GM12878 (cell line): Measurements from ENCODE around the gene KISS1R. TPM values are rescaled to one million over a fixed set of nuclear protein-coding genes. Genes with fewer than 3 reads are reported as not detected.
A peak's percentile ranks its signal among the peaks of the same experiment; 100 is the strongest.

Experiments
- ASH2L ChIP-seq: fragments of 300-600, 200-600 bp; sonication (generic); IDR thresholded peaks from 2 replicates; pipeline ENCODE4 v1.6.1; 2017; ENCODE audit warnings: low read depth, mild to moderate bottlenecking, borderline replicate concordance
- BCL11A ChIP-seq: IDR thresholded peaks from 2 replicates; pipeline ENCODE4 v1.6.1; 2011; ENCODE audit warnings: low read depth, low read length
- BRCA1 ChIP-seq: IDR thresholded peaks from 2 replicates; pipeline ENCODE4 v1.6.1; 2011; ENCODE audit warnings: low read depth, low read length, improper control_type of control experiment
- CREB1 ChIP-seq: IDR thresholded peaks from 2 replicates; pipeline ENCODE4 v1.6.1; 2012; ENCODE audit warnings: low read depth, mild to moderate bottlenecking, inconsistent platforms
- CREM ChIP-seq: IDR thresholded peaks from 2 replicates; pipeline ENCODE4 v1.6.1; 2014; ENCODE audit warnings: antibody characterized with exemption, low read depth
- E4F1 ChIP-seq: fragments of 450-650 bp; IDR thresholded peaks from 2 replicates; pipeline ENCODE4 v1.6.1; 2018; ENCODE audit warnings: borderline replicate concordance, mild to moderate bottlenecking; ENCODE audit not compliant: partially characterized antibody
- HSF1 ChIP-seq: fragments of 150-350 bp; IDR thresholded peaks from 2 replicates; pipeline ENCODE4 v1.6.1; 2014; ENCODE audit warnings: mild to moderate bottlenecking, low read depth, low read length
- IKZF2 ChIP-seq, 2 experiments: fragments of 450-650 bp; IDR thresholded peaks; 2 replicates each; pipeline ENCODE4 v1.6.1; 2017; ENCODE audit warnings: mild to moderate bottlenecking in 2 of 2, moderate library complexity in 2 of 2
- KDM1A ChIP-seq: fragments of 200-600 bp; sonication (generic); IDR thresholded peaks from 2 replicates; pipeline ENCODE4 v1.6.1; 2016; ENCODE audit warnings: borderline replicate concordance
- LARP7 ChIP-seq: fragments of 450-650 bp; IDR thresholded peaks from 2 replicates; pipeline ENCODE4 v1.6.1; 2017; ENCODE audit warnings: mild to moderate bottlenecking
- MLLT1 ChIP-seq: fragments of 450-650 bp; IDR thresholded peaks from 2 replicates; pipeline ENCODE4 v1.6.1; 2016; ENCODE audit warnings: mild to moderate bottlenecking
- MTA2 ChIP-seq: fragments of 450-650 bp; IDR thresholded peaks from 2 replicates; pipeline ENCODE4 v1.6.1; 2016; ENCODE audit warnings: low read depth, mild to moderate bottlenecking, moderate library complexity
- NFYB ChIP-seq: IDR thresholded peaks from 2 replicates; pipeline ENCODE4 v1.6.1; 2011; ENCODE audit warnings: low read depth, mild to moderate bottlenecking, low read length, improper control_type of control experiment, moderate library complexity; ENCODE audit not compliant: insufficient read depth
- NKRF ChIP-seq: fragments of 450-650 bp; conservative IDR thresholded peaks from 2 replicates; pipeline ENCODE4 v1.6.1; 2017; ENCODE audit warnings: mild to moderate bottlenecking, moderate library complexity
- PML ChIP-seq: IDR thresholded peaks from 2 replicates; pipeline ENCODE4 v1.6.1; 2012; ENCODE audit warnings: low read length, inconsistent platforms
- POLR2A ChIP-seq: IDR thresholded peaks from 2 replicates; pipeline ENCODE4 v1.6.1; 2011; ENCODE audit warnings: low read depth, mild to moderate bottlenecking, low read length
- POLR2AphosphoS5 ChIP-seq: IDR thresholded peaks from 2 replicates; pipeline ENCODE4 v1.6.1; 2011; ENCODE audit warnings: mild to moderate bottlenecking, low read length, inconsistent platforms
- POU2F2 ChIP-seq: IDR thresholded peaks from 3 replicates; pipeline ENCODE4 v1.6.1; 2011; ENCODE audit warnings: low read depth, mild to moderate bottlenecking, low read length, borderline replicate concordance
- SIN3A ChIP-seq: IDR thresholded peaks from 2 replicates; pipeline ENCODE4 v1.6.1; 2012; ENCODE audit warnings: low read depth, low read length, improper control_type of control experiment
- SUPT20H ChIP-seq: IDR thresholded peaks from 2 replicates; pipeline ENCODE4 v1.6.1; 2011; ENCODE audit warnings: low read depth, mild to moderate bottlenecking, low read length, moderate library complexity, borderline replicate concordance; ENCODE audit not compliant: control insufficient read depth
- SUZ12 ChIP-seq: fragments of 200-600 bp; sonication (generic); IDR thresholded peaks from one replicate; pipeline ENCODE4 v1.6.1; 2018; ENCODE audit warnings: antibody characterized with exemption, mild to moderate bottlenecking; ENCODE audit not compliant: unreplicated experiment
- TARDBP ChIP-seq: IDR thresholded peaks from 2 replicates; pipeline ENCODE4 v1.6.1; 2016; ENCODE audit warnings: borderline replicate concordance
- TCF7 ChIP-seq: IDR thresholded peaks from 2 replicates; pipeline ENCODE4 v1.6.1; 2014; ENCODE audit warnings: antibody characterized with exemption, borderline replicate concordance
- ZNF274 ChIP-seq: IDR thresholded peaks from one replicate; pipeline ENCODE4 v1.8.0; 2011; ENCODE audit not compliant: insufficient read length, insufficient read depth
- polyA plus RNA-seq, 11 experiments: library from polyadenylated mRNA; depleted of rRNA in 4 of 11; unstranded in 6 of 11; stranded (reverse) in 5 of 11; fragments of >200 nt; fragmentation: Nextera tagmentation in 4 of 11; fragmentation: Illumina TruSeq in 1 of 11; extraction: Ambion mirVana in 4 of 11; extraction: Trizol in 1 of 11; gene quantifications; 1 replicate in 1 of 11; 2 replicates in 10 of 11; pipeline versions ENCODE4 v1.2.1 to v1.2.3, GENCODE V29; 2011 to 2016; ENCODE audit warnings: inconsistent platforms in 2 of 11, missing spikeins in 2 of 11, low read depth in 1 of 11
- total RNA-seq, 4 experiments: library from RNA; depleted of rRNA in 3 of 4; stranded (reverse); fragments of >200 nt in 3 of 4; fragmentation: Illumina TruSeq in 1 of 4; extraction: Trizol in 1 of 4; gene quantifications; 2 replicates each; pipeline versions ENCODE4 v1.2.1 to v1.2.3, GENCODE V29; 2013 to 2021

The KISS1R gene
- total and polyA plus RNA-seq, 10 of the 15 experiments (the other 5 are each of a cell fraction or from before 2014, with no cell fraction given), result 0.13 to 2.7 (median 1.4) TPM; not detected in 3

- no peak for TF ChIP-seq E4F1
- TF ChIP-seq KDM1A, result no peak
- peak; percentile 45; the same call in 1 of the 2 replicates for TF ChIP-seq POLR2AphosphoS5
- 0 out of 2 replicates have a peak, but pooled peaks have one; percentile 31 for TF ChIP-seq POLR2A
- TF ChIP-seq TARDBP, result no peak; the same call in 1 of the 2 replicates
- peak; percentile 90 for TF ChIP-seq PML
- peak; percentile 59 for TF ChIP-seq LARP7
- TF ChIP-seq TCF7, result no peak
- TF ChIP-seq POU2F2, result peak; percentile 88
- peak; percentile 99 for TF ChIP-seq IKZF2 (IDR thresholded peaks at IDR 0.05)
- no peak for TF ChIP-seq ASH2L
- TF ChIP-seq CREM, result peak; percentile 90
- no peak for TF ChIP-seq NFYB
- TF ChIP-seq MTA2, result peak; percentile 87
- TF ChIP-seq SUZ12, result no peak
- TF ChIP-seq BRCA1, result no peak
- no peak for TF ChIP-seq HSF1
- TF ChIP-seq SIN3A, result no peak; the same call in 1 of the 2 replicates
- peak; percentile 70 for TF ChIP-seq CREB1
- peak; percentile 13; the same call in 1 of the 2 replicates for TF ChIP-seq NKRF
- TF ChIP-seq ZNF274, result no peak
- TF ChIP-seq BCL11A, result peak; percentile 94
- TF ChIP-seq SUPT20H, result no peak
- TF ChIP-seq MLLT1, result 0 out of 2 replicates have a peak, but pooled peaks have one; percentile 32
These were observed 30.8 kb downstream of the KISS1R start (continued) for GRCh38 chr19:947707-948539.
